Epithelial cell of proximal tubule (primary cell): ENCODE measurements around the gene DOCK10. TPM values are rescaled to one million over a fixed set of nuclear protein-coding genes. Genes with fewer than 3 reads are reported as not detected.
"Not testable (repeated sequence)": the region's sequence is repeated elsewhere in the genome, so short reads cannot be mapped to it uniquely, and the experiment has no call there.

ENCODE experiments used
- DNase-seq: peaks from one replicate; pipeline ENCODE4 v3.0.0-alpha.2; 2011; ENCODE audit warnings: low read depth
- H3K4me3 ChIP-seq: 2 replicates; pipeline ENCODE4 v1.5.1; 2011; ENCODE audit warnings: low read depth, mild to moderate bottlenecking, low read length
- total RNA-seq: library from RNA; depleted of rRNA; stranded (reverse); fragments of >200 nt; gene quantifications from 2 replicates; pipeline ENCODE4 v1.2.3, GENCODE V29; 2015
- TF ChIP-seq, protein P1 (sequence below): conservative IDR thresholded peaks from 2 replicates; pipeline ENCODE4 v1.5.1; 2012; ENCODE audit warnings: low read depth, mild to moderate bottlenecking, low read length

The DOCK10 gene
- total RNA-seq, 1 donor from 2014 or later = 2.1 TPM

DNA sequence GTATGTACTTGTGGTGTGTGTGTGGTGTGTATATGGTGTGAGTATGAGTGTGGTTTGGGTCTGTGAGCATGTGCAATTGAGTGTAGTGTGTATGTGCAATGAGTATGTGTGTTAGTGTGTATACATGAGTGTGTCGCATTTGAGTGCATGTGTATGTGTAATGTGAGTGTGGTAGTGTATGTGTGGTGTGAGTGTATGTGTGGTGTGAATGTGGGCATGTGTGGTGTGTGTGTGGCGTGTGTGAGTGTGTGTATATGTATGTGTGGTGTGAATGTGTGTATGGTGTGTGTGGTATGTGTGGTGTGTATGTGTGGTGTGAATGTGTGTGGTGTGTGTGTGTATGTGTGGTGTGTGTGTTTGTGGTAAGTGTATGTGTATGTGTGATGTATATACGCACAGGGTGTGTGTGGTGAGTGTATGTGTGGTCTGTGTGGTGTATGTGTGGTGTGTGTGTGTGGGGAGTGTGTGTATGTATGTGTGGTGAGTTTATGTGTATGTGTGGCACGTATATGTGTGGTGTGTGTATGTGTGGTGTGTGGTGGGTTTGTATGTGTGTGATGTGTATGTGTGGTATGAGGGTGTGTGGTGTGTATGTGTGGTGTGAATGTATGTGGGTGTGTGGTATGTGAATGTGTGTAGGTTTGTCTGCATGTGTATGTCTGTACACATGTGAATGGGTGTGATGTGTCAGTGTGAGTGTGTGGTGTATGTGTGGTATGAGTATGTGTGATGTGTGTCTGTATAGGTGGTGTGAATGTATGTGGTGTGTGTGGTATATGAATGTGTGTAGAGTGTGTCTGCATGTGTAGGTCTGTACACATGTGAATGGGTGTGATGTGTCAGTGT, 123.4 kb downstream of the DOCK10 start:
- H3K4me3 ChIP-seq = no peak overlapping the region
- TF ChIP-seq, protein P1, sequence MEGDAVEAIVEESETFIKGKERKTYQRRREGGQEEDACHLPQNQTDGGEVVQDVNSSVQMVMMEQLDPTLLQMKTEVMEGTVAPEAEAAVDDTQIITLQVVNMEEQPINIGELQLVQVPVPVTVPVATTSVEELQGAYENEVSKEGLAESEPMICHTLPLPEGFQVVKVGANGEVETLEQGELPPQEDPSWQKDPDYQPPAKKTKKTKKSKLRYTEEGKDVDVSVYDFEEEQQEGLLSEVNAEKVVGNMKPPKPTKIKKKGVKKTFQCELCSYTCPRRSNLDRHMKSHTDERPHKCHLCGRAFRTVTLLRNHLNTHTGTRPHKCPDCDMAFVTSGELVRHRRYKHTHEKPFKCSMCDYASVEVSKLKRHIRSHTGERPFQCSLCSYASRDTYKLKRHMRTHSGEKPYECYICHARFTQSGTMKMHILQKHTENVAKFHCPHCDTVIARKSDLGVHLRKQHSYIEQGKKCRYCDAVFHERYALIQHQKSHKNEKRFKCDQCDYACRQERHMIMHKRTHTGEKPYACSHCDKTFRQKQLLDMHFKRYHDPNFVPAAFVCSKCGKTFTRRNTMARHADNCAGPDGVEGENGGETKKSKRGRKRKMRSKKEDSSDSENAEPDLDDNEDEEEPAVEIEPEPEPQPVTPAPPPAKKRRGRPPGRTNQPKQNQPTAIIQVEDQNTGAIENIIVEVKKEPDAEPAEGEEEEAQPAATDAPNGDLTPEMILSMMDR = no peak
- no peak for DNase-seq

DNA sequence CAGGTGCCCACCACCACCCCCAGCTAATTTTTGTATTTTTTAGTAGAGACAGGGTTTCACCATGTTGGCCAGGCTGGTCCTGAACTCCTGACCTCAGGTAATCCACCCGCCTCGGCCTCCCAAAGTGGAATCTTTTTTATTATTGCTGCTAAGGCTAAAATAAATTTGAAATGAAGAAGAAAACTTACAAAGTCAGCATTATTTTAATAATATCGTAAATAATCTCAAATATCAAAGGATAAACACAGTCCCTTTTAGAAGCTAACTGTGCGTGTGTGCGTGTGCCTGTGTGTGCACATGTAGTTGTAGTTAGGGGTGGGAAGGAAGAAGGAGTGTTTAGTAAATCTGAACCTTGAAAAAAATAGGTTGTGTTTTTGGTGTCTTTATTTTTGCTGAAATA, 125.0 kb downstream of the DOCK10 start:
- H3K4me3 ChIP-seq, DNase-seq: not testable (repeated sequence)

DNA sequence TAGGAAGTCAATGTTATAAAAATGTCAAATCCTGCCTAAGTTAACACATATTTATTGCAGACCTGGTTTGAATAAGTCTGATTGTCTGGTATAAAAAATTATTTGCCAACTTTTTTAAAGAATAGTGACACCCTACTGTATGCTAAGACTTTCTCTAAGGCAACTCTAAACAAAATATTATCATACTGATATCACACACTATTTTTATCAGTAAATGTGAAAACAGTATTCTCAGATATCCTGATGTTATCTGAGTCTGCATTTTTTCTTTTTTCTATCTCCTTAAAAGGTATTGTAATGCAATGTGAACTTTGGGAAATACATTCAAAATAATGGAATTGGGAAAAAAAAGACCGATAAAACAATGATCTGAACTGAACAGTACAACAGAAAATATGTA, 127.1 kb downstream of the DOCK10 start:
- TF ChIP-seq, protein P1 = no peak
- no peak for DNase-seq
- no peak overlapping the region for H3K4me3 ChIP-seq

DNA sequence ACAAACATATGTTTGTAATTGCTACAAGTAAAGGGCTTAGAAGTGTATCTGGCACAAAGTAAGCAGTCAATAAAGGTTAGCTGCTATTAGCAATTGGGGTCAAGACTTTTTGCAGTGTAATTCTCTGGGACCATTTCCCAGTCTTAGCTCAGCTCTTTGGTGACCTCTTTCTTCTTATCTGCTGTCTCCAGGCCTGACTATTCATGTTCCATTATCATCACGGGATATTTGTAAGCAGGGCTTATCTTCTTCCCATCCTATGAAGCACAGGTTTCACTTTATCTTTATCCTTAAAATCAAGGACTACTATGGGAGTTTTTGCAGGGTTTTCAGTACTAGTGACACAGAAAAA, 131.7 kb downstream of the DOCK10 start:
- TF ChIP-seq, protein P1 = no peak
- no peak overlapping the region for H3K4me3 ChIP-seq
- DNase-seq = no peak

DNA sequence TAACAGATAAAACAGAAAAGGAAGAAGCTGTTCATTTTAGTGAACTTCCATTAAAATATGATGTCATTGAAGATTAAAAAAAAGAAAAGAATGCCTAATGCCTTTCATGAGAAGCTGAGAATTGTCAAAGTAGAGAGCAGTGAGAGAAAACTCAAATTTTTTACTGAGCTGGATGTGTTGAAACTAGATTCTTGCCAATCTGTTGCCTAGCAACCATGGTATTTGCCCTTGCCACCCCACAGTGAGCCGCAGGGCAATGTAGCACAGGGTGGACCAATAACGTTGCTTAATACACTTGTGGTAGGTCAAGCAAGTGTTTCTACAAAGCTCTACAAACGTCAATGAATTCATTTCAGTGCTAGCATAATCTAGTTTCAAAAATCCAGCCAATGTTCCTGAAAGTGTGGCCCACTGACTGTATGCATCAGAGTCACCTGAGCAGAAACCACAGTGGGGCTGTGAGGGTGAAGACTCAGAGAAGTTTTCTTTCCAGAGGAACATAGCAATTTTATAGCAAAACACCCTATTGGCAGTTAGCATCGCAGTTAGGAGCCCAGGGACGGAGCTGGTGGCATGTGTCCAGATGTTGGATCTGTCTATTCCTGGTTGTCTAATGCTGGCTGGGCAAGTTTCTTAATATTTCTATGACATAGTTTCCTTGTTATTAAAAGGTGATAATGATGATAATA, 132.2 kb downstream of the DOCK10 start:
- TF ChIP-seq, protein P1 = no peak
- DNase-seq = peak; percentile 90
- H3K4me3 ChIP-seq = no peak overlapping the region

DNA sequence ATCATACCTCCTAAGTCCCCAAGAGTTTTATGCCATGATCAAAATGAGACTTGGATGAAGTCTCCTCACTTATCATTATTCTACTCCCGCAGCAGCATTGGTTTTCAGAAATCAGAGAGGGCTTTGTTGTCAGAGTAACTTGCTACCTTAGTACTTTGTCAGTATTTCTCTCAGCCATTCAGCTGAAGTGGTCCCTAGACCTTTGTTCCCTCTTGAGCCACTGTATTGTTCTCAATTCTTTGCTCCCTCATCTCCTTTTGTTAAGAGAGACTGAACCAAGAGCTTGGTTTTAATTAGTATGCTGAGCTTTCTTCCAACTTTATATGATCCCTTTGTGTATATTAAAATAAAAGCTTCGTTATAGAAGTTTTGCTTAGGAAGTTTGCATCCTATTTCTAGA, 133.4 kb downstream of the DOCK10 start:
- DNase-seq = no peak
- TF ChIP-seq, protein P1 = no peak
- no peak overlapping the region for H3K4me3 ChIP-seq

DNA sequence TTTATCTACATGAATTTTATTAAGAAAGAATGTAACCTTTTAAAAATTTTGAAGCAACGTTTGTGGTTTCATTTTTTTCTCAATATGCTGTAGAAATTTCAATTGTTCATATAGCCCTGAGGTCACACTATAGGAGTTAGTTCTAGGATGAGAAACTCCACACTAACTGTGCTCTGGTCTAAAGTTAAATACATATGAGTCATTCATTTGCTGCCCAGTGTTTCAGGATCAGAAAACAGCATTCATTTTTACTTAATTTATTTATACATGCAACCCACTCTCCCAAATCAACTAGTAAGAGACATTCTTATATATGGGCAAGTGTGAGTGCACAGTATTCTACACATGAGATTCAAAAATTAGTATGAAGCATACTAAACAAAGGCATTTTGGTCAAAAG, 137.9 kb downstream of the DOCK10 start:
- H3K4me3 ChIP-seq = no peak overlapping the region
- DNase-seq = no peak
- TF ChIP-seq, protein P1 = no peak
